IMR-90 (cell line): Measurements from ENCODE around the gene PLEKHB2.

Source experiments
- BHLHE40 ChIP-seq: fragments of 150-350 bp; IDR thresholded peaks from 2 replicates; pipeline ENCODE4 v1.6.1; 2016; ENCODE audit warnings: mild to moderate bottlenecking, low read depth, low read length
- CEBPB ChIP-seq: IDR thresholded peaks from 2 replicates; pipeline ENCODE4 v1.6.1; 2012; ENCODE audit warnings: low read depth, low read length, improper control_type of control experiment
- CHD1 ChIP-seq: IDR thresholded peaks from 2 replicates; pipeline ENCODE4 v1.6.1; 2012; ENCODE audit warnings: low read depth, low read length, improper control_type of control experiment
- CTCF ChIP-seq: conservative IDR thresholded peaks from 2 replicates; pipeline ENCODE4 v1.5.1; 2012; ENCODE audit warnings: mild to moderate bottlenecking, low read depth, low read length, improper control_type of control experiment
- FOS ChIP-seq: fragments of 150-350 bp; IDR thresholded peaks from 2 replicates; pipeline ENCODE4 v1.6.1; 2016; ENCODE audit warnings: low read depth, low read length
- MAFK ChIP-seq: IDR thresholded peaks from 2 replicates; pipeline ENCODE4 v1.6.1; 2012; ENCODE audit warnings: low read depth, low read length, improper control_type of control experiment
- NFE2L2 ChIP-seq: fragments of 150-350 bp; IDR thresholded peaks from 2 replicates; pipeline ENCODE4 v1.6.1; 2016; ENCODE audit warnings: low read depth, mild to moderate bottlenecking, low read length
- POLR2A ChIP-seq: IDR thresholded peaks from 2 replicates; pipeline ENCODE4 v1.6.1; 2012; ENCODE audit warnings: mild to moderate bottlenecking, low read depth, low read length
- RAD21 ChIP-seq: IDR thresholded peaks from 2 replicates; pipeline ENCODE4 v1.6.1; 2012; ENCODE audit warnings: low read length, improper control_type of control experiment
- RCOR1 ChIP-seq: IDR thresholded peaks from 2 replicates; pipeline ENCODE4 v1.6.1; 2012; ENCODE audit warnings: mild to moderate bottlenecking, low read length, improper control_type of control experiment; ENCODE audit not compliant: insufficient replicate concordance
- RFX5 ChIP-seq: IDR thresholded peaks from 2 replicates; pipeline ENCODE4 v1.8.0; 2012; ENCODE audit warnings: low read depth, mild to moderate bottlenecking, low read length, moderate library complexity
- TF ChIP-seq, protein P1 (sequence below): fragments of 150-350 bp; IDR thresholded peaks from 2 replicates; pipeline ENCODE4 v1.6.1; 2017; ENCODE audit warnings: mild to moderate bottlenecking, antibody characterized with exemption, low read length, low read depth

- no peak for TF ChIP-seq POLR2A
- no peak for TF ChIP-seq CTCF
- no peak for TF ChIP-seq RAD21
- TF ChIP-seq CHD1 = no peak
- TF ChIP-seq, protein P1, sequence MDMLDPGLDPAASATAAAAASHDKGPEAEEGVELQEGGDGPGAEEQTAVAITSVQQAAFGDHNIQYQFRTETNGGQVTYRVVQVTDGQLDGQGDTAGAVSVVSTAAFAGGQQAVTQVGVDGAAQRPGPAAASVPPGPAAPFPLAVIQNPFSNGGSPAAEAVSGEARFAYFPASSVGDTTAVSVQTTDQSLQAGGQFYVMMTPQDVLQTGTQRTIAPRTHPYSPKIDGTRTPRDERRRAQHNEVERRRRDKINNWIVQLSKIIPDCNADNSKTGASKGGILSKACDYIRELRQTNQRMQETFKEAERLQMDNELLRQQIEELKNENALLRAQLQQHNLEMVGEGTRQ = no peak
- TF ChIP-seq BHLHE40 = no peak
- TF ChIP-seq RFX5 = no peak
- TF ChIP-seq NFE2L2 = no peak
- no peak for TF ChIP-seq CEBPB
- TF ChIP-seq FOS = no peak
- TF ChIP-seq RCOR1 = no peak
- TF ChIP-seq MAFK = no peak
Measured at GRCh38 chr2:131143803-131144202, 38.7 kb downstream of the PLEKHB2 start.
